Inflammatory macrophage (primary cell): ENCODE measurements around the gene DMTF1.

ENCODE experiments used
- DNase-seq, 2 donors: peaks; one replicate each; pipeline ENCODE4 v3.0.0-alpha.2; 2020 to 2022

Gene DMTF1

GRCh38 chr7:87146740-87147386 is 5.4 kb upstream of the DMTF1 start:
- DNase-seq, result no peak

- no peak for DNase-seq
These were observed 4.8 kb upstream of the DMTF1 start for GRCh38 chr7:87147500-87147899.

GRCh38 chr7:87148332-87148955 is 3.8 kb upstream of the DMTF1 start:
- DNase-seq, result peak; percentile 3 to 43

GRCh38 chr7:87151002-87151728 is 1.1 kb upstream of the DMTF1 start:
- DNase-seq, result no peak

- no peak for DNase-seq
These were observed 533 bp upstream of the DMTF1 start for GRCh38 chr7:87151729-87152111.

- peak; percentile 32 to 40 for DNase-seq
These were observed 816 bp downstream of the DMTF1 start for GRCh38 chr7:87152897-87153641.

GRCh38 chr7:87154166-87154565 is 1.9 kb downstream of the DMTF1 start:
- no peak for DNase-seq

GRCh38 chr7:87154569-87154968 is 2.3 kb downstream of the DMTF1 start:
- DNase-seq, result no peak

GRCh38 chr7:87155788-87156187 is 3.5 kb downstream of the DMTF1 start:
- no peak for DNase-seq

- DNase-seq, result no peak
These were observed 4.5 kb downstream of the DMTF1 start for GRCh38 chr7:87156709-87157108.

GRCh38 chr7:87159538-87159937 is 7.3 kb downstream of the DMTF1 start:
- no peak for DNase-seq

GRCh38 chr7:87164433-87164832 is 12.2 kb downstream of the DMTF1 start:
- DNase-seq, result no peak

GRCh38 chr7:87170828-87171227 is 18.6 kb downstream of the DMTF1 start:
- DNase-seq, result no peak

GRCh38 chr7:87171282-87171934 is 19.2 kb downstream of the DMTF1 start:
- DNase-seq, result no peak

- DNase-seq, result no peak
These were observed 21.2 kb downstream of the DMTF1 start for GRCh38 chr7:87173471-87173870.

GRCh38 chr7:87178320-87178719 is 26.1 kb downstream of the DMTF1 start:
- DNase-seq, result no peak

- no peak for DNase-seq
These were observed 26.9 kb downstream of the DMTF1 start for GRCh38 chr7:87179180-87179579.

GRCh38 chr7:87187120-87187519 is 34.9 kb downstream of the DMTF1 start:
- DNase-seq, result no peak

GRCh38 chr7:87188930-87189329 is 36.7 kb downstream of the DMTF1 start:
- DNase-seq, result no peak

- DNase-seq, result no peak
These were observed 38.5 kb downstream of the DMTF1 start for GRCh38 chr7:87190783-87191182.

- DNase-seq, result no peak
These were observed 40.7 kb downstream of the DMTF1 start for GRCh38 chr7:87192784-87193487.

GRCh38 chr7:87193912-87194311 is 41.7 kb downstream of the DMTF1 start:
- no peak for DNase-seq
